KMS-11 (cell line): Measurements from ENCODE around the gene OR4D1.

ENCODE experiments used
- H2AFZ ChIP-seq: fragments of 200-600 bp; sonication (generic); 2 replicates; pipeline ENCODE4 v1.6.1; 2016; ENCODE audit warnings: antibody characterized with exemption, mixed run types, low read depth
- H3K27ac ChIP-seq: fragments of 200-600 bp; sonication (generic); 2 replicates; pipeline ENCODE4 v1.6.1; 2016; ENCODE audit warnings: mild to moderate bottlenecking, mixed run types
- H3K27me3 ChIP-seq: fragments of 200-600 bp; sonication (generic); 2 replicates; pipeline ENCODE4 v1.6.1; 2017; ENCODE audit warnings: mild to moderate bottlenecking, low read depth, mixed run types, moderate library complexity; ENCODE audit not compliant: insufficient read depth
- H3K36me3 ChIP-seq: fragments of 200-600 bp; sonication (generic); 2 replicates; pipeline ENCODE4 v1.6.1; 2017; ENCODE audit warnings: mild to moderate bottlenecking, mixed run types; ENCODE audit not compliant: insufficient read depth
- H3K4me1 ChIP-seq: fragments of 200-600 bp; sonication (generic); 2 replicates; pipeline ENCODE4 v1.6.1; 2016; ENCODE audit warnings: mild to moderate bottlenecking, low read depth, mixed run types; ENCODE audit not compliant: poor library complexity, severe bottlenecking
- H3K4me2 ChIP-seq: fragments of 200-600 bp; sonication (generic); 2 replicates; pipeline ENCODE4 v1.7.0; 2016; ENCODE audit warnings: mild to moderate bottlenecking, mixed run types
- H3K4me3 ChIP-seq: fragments of 200-600 bp; sonication (generic); IDR thresholded peaks from 2 replicates; pipeline ENCODE4 v1.6.1; 2017; ENCODE audit warnings: low read depth, low read length, mixed read lengths; ENCODE audit not compliant: insufficient read depth
- H3K79me2 ChIP-seq: fragments of 200-600 bp; sonication (generic); 2 replicates; pipeline ENCODE4 v1.6.1; 2016; ENCODE audit warnings: low read depth, mixed run types; ENCODE audit not compliant: insufficient read depth
- H3K9ac ChIP-seq: fragments of 200-600 bp; sonication (generic); 2 replicates; pipeline ENCODE4 v1.6.1; 2016; ENCODE audit warnings: mild to moderate bottlenecking, mixed run types
- H4K20me1 ChIP-seq: fragments of 200-600 bp; sonication (generic); 2 replicates; pipeline ENCODE4 v1.6.1; 2016; ENCODE audit warnings: mild to moderate bottlenecking, mixed run types; ENCODE audit not compliant: insufficient read depth
- TF ChIP-seq, protein P1 (sequence below): fragments of 200-600 bp; sonication (generic); conservative IDR thresholded peaks from 2 replicates; pipeline ENCODE4 v1.6.1; 2017; ENCODE audit warnings: low read depth, mild to moderate bottlenecking, antibody characterized with exemption, low read length, moderate library complexity, mixed read lengths

The OR4D1 gene

DNA sequence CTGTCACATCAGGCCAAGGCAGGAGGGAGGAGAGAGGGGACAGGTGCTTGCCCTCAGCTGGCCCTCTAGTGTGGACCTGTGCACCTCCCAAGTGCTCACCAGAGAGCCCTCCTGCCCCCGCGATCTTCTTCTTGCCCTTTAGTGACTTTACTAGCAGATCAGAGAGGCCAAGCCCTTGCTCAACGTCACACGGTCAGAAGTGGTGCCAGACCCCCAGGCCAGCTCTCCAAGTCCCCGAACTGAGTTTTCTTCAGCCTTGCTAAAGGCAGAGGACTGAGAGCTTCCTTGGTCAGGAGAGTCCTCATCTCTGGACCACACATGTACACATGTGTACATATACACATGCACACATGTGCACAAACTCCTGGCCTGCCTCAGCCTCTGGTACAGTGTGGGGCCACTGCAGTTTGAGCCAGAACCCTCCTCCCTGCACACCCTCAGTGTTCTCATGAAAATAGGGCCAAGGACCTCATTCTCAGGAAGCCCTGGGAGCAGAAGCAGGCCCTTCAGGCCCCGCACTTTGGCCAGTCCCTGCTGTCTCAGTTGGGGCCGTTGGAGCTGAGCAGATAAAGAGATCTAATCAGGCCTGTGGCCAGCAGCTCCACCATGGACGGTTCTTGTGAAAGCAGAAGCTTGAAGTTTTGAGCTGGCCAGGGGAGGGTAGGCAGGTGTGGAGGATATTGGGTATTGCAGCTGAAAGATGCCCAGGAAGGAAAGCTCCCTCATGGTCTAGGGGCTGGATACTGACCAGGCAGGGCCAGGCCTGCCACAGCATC lies 37.0 kb downstream of the OR4D1 start:
- H3K4me1 ChIP-seq = no peaks in the 10 kb centered on the region
- TF ChIP-seq, protein P1, sequence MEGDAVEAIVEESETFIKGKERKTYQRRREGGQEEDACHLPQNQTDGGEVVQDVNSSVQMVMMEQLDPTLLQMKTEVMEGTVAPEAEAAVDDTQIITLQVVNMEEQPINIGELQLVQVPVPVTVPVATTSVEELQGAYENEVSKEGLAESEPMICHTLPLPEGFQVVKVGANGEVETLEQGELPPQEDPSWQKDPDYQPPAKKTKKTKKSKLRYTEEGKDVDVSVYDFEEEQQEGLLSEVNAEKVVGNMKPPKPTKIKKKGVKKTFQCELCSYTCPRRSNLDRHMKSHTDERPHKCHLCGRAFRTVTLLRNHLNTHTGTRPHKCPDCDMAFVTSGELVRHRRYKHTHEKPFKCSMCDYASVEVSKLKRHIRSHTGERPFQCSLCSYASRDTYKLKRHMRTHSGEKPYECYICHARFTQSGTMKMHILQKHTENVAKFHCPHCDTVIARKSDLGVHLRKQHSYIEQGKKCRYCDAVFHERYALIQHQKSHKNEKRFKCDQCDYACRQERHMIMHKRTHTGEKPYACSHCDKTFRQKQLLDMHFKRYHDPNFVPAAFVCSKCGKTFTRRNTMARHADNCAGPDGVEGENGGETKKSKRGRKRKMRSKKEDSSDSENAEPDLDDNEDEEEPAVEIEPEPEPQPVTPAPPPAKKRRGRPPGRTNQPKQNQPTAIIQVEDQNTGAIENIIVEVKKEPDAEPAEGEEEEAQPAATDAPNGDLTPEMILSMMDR = no peak

DNA sequence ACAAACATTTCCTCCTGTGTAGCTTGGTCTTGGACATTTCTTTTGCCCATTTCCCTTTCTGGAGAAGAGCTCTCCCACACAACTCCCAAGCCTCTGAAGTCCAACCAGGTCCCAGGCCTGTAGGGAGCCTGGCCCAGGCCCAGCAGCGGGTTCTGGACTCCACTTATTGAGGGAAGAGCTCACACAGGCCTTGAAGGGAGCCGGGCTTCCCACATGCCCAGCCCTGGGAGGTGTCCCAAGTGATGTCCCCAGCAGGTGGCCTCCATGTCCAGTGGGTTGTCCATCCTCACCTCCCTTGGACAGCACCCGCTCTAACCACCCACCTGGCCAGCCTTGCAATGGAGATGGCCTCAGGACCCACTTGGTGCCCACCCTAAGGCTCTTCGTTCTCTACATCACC lies 38.4 kb downstream of the OR4D1 start:
- Histone ChIP-seq H3K4me1 (no peaks in the 10 kb centered on the region), H3K79me2 (no peaks in the 10 kb centered on the region), H3K4me3 (no peak overlapping the region), H3K4me2 (no peak overlapping the region), H4K20me1 (no peaks in the 10 kb centered on the region), H3K9ac (no peak overlapping the region), H3K27ac (no peak overlapping the region), H3K36me3 (no peaks in the 10 kb centered on the region), H3K27me3 (no peaks in the 10 kb centered on the region), H2AFZ (no peak overlapping the region)
- TF ChIP-seq, protein P1 = no peak

More for the DNA sequence above, 37.0 kb downstream of the OR4D1 start:
- no peaks in the 10 kb centered on the region for H3K36me3 ChIP-seq
- H3K4me2 ChIP-seq = no peak overlapping the region
- no peaks in the 10 kb centered on the region for H3K27me3 ChIP-seq
- no peak overlapping the region for H3K27ac ChIP-seq
- H4K20me1 ChIP-seq = no peaks in the 10 kb centered on the region
- no peaks in the 10 kb centered on the region for H3K79me2 ChIP-seq
- H3K4me3 ChIP-seq = no peak overlapping the region
- no peak overlapping the region for H2AFZ ChIP-seq
- H3K9ac ChIP-seq = no peak overlapping the region

DNA sequence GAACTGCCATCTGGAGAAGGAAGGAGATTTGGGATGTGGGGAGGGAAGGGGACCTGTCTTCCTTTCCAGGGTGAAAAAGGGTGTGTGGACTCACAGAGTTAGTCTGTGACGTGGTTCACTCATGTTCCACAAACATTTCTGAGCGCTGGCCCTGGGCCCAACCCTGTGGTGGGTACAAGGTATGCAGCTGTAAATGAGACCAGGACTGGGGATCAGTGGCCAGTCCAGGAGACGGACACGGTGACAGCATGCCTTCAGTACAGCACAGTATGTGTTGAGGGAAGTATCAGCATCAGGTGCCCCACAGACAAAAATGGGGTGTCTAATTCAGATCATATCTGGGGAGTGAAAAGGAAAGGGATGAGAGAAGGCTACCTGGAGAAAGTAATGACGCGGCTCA lies 38.9 kb downstream of the OR4D1 start:
- H2AFZ ChIP-seq = no peak overlapping the region
- H3K27me3 ChIP-seq = no peaks in the 10 kb centered on the region
- no peak overlapping the region for H3K9ac ChIP-seq
- TF ChIP-seq, protein P1 = no peak
- no peaks in the 10 kb centered on the region for H3K36me3 ChIP-seq
- no peaks in the 10 kb centered on the region for H4K20me1 ChIP-seq
- H3K4me1 ChIP-seq = no peaks in the 10 kb centered on the region
- no peak overlapping the region for H3K4me2 ChIP-seq
- H3K4me3 ChIP-seq = no peak overlapping the region
- no peak overlapping the region for H3K27ac ChIP-seq
- H3K79me2 ChIP-seq = no peaks in the 10 kb centered on the region

DNA sequence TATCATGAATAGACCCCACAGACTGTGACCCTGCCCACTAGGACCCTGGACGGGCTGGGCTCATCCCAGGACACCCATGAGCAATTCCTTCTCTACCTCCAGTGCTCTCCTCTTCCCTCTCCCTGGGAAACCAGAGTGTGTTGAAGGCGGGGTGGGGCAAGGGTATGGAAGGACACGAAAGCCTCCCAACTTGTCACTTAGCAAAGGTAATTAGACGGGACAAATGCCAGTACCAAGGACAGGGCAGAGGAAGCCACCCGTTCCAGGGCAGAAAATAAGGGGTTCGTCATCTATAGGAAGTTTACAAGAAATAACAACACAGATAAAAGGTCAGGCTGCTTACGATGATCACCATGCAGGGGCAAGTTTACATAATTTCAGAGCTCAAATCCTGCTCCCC lies 39.5 kb downstream of the OR4D1 start:
- Histone ChIP-seq H3K4me2 (no peak overlapping the region), H4K20me1 (no peaks in the 10 kb centered on the region), H3K36me3 (no peaks in the 10 kb centered on the region), H2AFZ (no peak overlapping the region), H3K9ac (no peak overlapping the region), H3K4me1 (no peaks in the 10 kb centered on the region), H3K27ac (no peak overlapping the region), H3K4me3 (no peak overlapping the region), H3K79me2 (no peaks in the 10 kb centered on the region), H3K27me3 (no peaks in the 10 kb centered on the region)
- TF ChIP-seq, protein P1 = no peak
